ENCODE data around the gene BNC1.
A peak's percentile ranks its signal among the peaks of the same experiment; 100 is the strongest.

Gene BNC1

DNA sequence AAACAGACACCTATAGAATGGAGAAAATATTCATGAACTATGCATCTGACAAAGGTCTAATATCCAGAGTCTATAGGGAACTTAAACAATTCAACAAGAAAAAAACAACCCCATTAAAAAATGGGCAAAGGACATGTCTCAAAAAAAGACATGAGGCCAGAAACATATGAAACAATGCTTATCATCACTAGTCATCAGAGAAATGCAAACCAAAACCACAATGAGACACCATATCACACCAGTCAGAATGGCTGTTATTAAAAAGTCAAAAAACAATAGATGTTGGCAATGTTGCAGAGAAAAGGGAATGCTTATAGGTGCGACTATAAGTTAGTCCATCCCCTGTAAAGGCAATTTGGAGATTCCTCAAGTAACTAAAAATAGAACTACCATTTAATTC lies 65.4 kb downstream of the BNC1 start:
- Mint-ChIP-seq H3K4me1 (no peaks in the 10 kb centered on the region), H3K27me3 (ENCODE audit: low read depth) (no peaks in the 10 kb centered on the region)

DNA sequence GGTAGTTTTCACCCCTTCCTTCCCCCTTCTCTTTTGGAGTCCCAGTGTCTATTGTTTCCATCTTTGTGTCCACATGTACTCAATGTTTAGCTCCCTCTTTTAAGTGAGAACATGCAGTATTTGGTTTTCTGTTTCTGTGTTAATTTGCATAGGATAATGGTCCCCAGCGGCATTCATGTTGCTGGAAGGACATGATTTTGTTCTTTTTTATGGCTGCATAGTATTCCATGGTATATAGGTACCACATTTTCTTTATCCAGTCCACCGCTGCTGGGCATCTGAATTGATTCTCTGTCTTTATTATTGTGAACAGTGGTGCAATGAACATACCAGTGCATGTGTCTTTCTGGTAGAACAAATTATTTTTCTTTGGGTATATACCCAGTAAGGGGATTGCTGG lies 69.2 kb downstream of the BNC1 start:
- Mint-ChIP-seq H3K27me3 (ENCODE audit: low read depth) (no peaks in the 10 kb centered on the region), H3K4me3 (no peak overlapping the region), H3K4me1 (no peaks in the 10 kb centered on the region), H3K27ac (no peak overlapping the region), H3K36me3 (ENCODE audit: low read depth) (peaks cover 25% of the 10 kb centered on the region), H3K9me3 (peaks cover 21% of the 10 kb centered on the region)
- TF ChIP-seq, protein P1, sequence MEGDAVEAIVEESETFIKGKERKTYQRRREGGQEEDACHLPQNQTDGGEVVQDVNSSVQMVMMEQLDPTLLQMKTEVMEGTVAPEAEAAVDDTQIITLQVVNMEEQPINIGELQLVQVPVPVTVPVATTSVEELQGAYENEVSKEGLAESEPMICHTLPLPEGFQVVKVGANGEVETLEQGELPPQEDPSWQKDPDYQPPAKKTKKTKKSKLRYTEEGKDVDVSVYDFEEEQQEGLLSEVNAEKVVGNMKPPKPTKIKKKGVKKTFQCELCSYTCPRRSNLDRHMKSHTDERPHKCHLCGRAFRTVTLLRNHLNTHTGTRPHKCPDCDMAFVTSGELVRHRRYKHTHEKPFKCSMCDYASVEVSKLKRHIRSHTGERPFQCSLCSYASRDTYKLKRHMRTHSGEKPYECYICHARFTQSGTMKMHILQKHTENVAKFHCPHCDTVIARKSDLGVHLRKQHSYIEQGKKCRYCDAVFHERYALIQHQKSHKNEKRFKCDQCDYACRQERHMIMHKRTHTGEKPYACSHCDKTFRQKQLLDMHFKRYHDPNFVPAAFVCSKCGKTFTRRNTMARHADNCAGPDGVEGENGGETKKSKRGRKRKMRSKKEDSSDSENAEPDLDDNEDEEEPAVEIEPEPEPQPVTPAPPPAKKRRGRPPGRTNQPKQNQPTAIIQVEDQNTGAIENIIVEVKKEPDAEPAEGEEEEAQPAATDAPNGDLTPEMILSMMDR (IDR thresholded peaks at IDR 0.05; ENCODE audit: unreplicated experiment in 3 of 3), result no peak

More for the DNA sequence above, 65.4 kb downstream of the BNC1 start:
- Mint-ChIP-seq H3K9me3 (peaks cover 44% of the 10 kb centered on the region), H3K27ac (no peak overlapping the region), H3K36me3 (ENCODE audit: low read depth) (peaks cover 41% of the 10 kb centered on the region), H3K4me3 (no peak overlapping the region)
- TF ChIP-seq, protein P1 (IDR thresholded peaks at IDR 0.05; ENCODE audit: unreplicated experiment in 3 of 3), result no peak

DNA sequence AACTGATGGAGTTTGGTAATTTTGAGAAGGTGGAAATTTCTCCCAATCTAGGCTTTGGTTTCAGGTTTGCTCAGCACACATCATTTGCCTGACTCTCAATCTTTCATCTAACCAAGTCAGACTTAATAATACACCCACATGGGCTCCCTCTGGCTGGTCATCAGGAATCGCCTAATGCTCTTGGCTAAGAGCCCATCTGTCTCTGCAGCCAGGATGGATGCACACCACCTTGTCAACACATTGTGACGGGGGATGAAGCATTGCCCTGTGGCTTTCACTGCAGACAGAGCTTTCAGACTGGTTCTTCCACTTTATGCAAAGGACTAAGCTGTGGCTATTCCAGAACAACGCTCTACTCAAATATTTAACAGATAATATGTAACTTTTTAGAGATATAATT lies 73.8 kb downstream of the BNC1 start:
- H3K4me3 Mint-ChIP-seq, result no peak overlapping the region
- no peaks in the 10 kb centered on the region for H3K27me3 Mint-ChIP-seq (ENCODE audit: low read depth)
- peaks cover 3% of the 10 kb centered on the region for H3K9me3 Mint-ChIP-seq
- H3K4me1 Mint-ChIP-seq, result peaks cover 10% of the 10 kb centered on the region
- TF ChIP-seq, protein P1 (IDR thresholded peaks at IDR 0.05; ENCODE audit: unreplicated experiment in 3 of 3), result no peak
- H3K36me3 Mint-ChIP-seq (ENCODE audit: low read depth), result peaks cover 9% of the 10 kb centered on the region
- no peak overlapping the region for H3K27ac Mint-ChIP-seq

DNA sequence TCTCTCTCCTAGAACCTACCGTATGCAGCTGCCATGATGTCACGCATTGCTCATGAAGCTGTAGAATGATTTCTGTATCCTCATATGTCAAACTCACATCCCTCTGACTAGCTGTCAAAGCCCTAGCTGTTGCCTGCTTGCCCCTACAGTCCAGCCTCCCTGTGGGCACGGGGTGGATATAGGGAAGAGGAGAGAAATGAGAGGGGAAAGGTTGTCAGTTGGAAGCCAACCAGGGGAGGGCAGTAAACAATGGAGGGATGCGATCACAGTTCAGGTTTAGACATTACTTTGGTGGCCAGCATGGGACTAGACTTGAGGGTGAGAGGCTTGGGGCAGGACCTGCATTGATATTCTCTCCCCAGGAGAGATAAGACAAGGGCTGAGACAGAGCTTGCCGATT lies 75.1 kb downstream of the BNC1 start:
- Mint-ChIP-seq H3K9me3 (no peaks in the 10 kb centered on the region), H3K27ac (no peak overlapping the region), H3K4me1 (peaks cover 22% of the 10 kb centered on the region), H3K4me3 (no peak overlapping the region), H3K36me3 (ENCODE audit: low read depth) (peaks cover 3% of the 10 kb centered on the region), H3K27me3 (ENCODE audit: low read depth) (no peaks in the 10 kb centered on the region)
- TF ChIP-seq, protein P1 (IDR thresholded peaks at IDR 0.05; ENCODE audit: unreplicated experiment in 3 of 3), result no peak

DNA sequence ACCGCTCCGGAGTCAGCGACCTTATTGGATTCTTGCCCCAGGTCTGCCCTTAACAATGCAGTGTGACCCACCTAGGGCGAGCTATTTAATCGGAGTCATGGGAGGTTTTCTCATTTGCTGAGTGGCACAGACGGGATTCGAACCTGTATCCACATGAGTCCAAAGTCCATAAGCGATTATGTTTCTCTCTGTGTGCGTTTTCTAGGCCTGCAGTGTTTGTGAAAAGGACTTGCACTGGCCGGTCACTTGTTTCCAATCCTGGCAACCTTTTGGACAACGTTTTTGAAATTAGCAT lies 76.2 kb downstream of the BNC1 start:
- Mint-ChIP-seq H3K4me1 (peaks cover 32% of the 10 kb centered on the region), H3K4me3 (no peak overlapping the region), H3K36me3 (ENCODE audit: low read depth) (no peaks in the 10 kb centered on the region), H3K27me3 (ENCODE audit: low read depth) (no peaks in the 10 kb centered on the region), H3K9me3 (no peaks in the 10 kb centered on the region), H3K27ac (no peak overlapping the region)
- TF ChIP-seq, protein P1 (IDR thresholded peaks at IDR 0.05; ENCODE audit: unreplicated experiment in 3 of 3), result no peak

DNA sequence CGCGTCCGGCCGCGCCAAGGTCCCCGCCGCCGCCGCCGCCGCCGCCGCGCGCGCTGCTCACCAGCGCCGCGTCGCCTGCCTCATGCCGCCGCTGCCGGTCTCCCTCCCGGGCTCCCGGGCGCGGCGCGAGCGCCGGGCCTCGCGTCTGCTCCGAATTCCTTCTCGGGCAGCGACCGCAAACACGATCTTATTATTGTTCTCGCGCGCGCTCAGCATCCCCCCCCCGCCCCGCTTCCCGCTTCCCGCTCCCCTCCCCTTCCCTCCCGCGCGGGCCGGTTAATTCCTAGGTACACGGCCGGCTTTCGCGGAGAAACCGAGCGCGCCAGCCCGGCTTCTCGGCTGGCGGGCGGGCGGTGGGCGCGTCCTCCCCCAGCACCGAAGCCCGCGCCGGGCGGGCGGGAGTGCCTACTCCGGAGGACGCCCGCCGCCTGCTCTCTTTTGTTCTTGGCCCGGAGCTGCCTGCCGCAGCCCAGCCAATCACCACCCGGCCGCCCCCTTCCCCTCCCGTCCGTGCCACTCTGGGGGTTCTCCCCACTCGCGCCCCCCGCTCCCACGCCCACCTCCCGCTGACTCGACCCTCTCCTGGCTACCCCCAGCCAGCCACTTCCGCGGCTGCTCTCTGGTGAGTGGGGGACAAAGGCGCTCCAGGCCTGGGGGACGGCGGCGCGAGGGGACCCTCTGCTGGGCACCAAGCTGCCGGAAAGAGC lies 76.7 kb downstream of the BNC1 start, which contains the start of gene HDGFL3:
Gene HDGFL3 (minus strand): TSS at position 164 of the 707 bp plus-strand sequence. CDS start 409 bp downstream, outside the sequence.
- Mint-ChIP-seq H3K27ac (peak within 1 kb of the TSS; percentile 97 to 100 (median 99)), H3K4me1 (peaks cover 37% of the 10 kb centered on the region), H3K4me3 (peak within 1 kb of the TSS; percentile 94 to 100 (median 100)), H3K9me3 (no peaks in the 10 kb centered on the region), H3K27me3 (ENCODE audit: low read depth) (no peaks in the 10 kb centered on the region), H3K36me3 (ENCODE audit: low read depth) (no peaks in the 10 kb centered on the region)
- TF ChIP-seq, protein P1 (IDR thresholded peaks at IDR 0.05; ENCODE audit: unreplicated experiment in 3 of 3), result no peak

Measured in nephron (organoid).